A673 (cell line): ENCODE results near the gene MTCH2.

Experiments used
- EZH2 ChIP-seq: fragments of 200-600 bp; sonication (generic); IDR thresholded peaks from 2 replicates; pipeline ENCODE4 v1.6.1; 2017; ENCODE audit warnings: borderline replicate concordance, low read depth, mild to moderate bottlenecking, mixed read lengths, antibody characterized with exemption, low read length; ENCODE audit not compliant: poor library complexity, severe bottlenecking
- TF ChIP-seq, protein P1 (sequence below): fragments of 300-800, 200-600 bp; sonication (generic); conservative IDR thresholded peaks from 2 replicates; pipeline ENCODE4 v1.5.1; 2017; ENCODE audit warnings: low read depth, mild to moderate bottlenecking, antibody characterized with exemption, low read length, moderate library complexity, mixed read lengths

DNA sequence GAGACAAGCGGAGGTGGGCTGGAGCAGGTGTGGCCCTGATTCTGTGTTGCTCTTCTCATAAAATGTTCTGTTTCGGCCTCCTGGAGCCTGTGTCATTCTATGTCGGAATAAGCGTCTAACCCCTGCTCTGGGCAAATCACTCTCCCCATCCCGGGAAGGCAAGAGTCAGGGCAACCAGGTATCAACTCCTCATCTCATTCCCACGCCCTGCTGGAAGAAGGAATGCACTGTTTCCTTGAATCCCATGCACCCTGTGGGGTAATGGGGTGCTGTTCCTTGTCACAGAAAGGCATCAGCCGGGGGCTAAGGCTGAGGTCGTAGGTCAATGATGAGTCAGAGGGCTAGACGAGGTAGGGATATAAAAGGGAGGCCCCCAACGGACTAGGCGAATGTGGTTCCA is 53.2 kb downstream of the MTCH2 start:
- TF ChIP-seq, protein P1, sequence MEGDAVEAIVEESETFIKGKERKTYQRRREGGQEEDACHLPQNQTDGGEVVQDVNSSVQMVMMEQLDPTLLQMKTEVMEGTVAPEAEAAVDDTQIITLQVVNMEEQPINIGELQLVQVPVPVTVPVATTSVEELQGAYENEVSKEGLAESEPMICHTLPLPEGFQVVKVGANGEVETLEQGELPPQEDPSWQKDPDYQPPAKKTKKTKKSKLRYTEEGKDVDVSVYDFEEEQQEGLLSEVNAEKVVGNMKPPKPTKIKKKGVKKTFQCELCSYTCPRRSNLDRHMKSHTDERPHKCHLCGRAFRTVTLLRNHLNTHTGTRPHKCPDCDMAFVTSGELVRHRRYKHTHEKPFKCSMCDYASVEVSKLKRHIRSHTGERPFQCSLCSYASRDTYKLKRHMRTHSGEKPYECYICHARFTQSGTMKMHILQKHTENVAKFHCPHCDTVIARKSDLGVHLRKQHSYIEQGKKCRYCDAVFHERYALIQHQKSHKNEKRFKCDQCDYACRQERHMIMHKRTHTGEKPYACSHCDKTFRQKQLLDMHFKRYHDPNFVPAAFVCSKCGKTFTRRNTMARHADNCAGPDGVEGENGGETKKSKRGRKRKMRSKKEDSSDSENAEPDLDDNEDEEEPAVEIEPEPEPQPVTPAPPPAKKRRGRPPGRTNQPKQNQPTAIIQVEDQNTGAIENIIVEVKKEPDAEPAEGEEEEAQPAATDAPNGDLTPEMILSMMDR, result no peak
- no peak for TF ChIP-seq EZH2
